Bronchial epithelial cell (primary cell): ENCODE results near the gene PTPRE. TPM values are rescaled to one million over a fixed set of nuclear protein-coding genes. Genes with fewer than 3 reads are reported as not detected.

Experiments used
- DNase-seq: peaks from one replicate; pipeline ENCODE4 v3.0.0-alpha.2; 2010; ENCODE audit warnings: low read depth
- FAIRE-seq: peaks from 2 replicates; lab custom pipeline; 2011; peaks lifted over from hg19 to GRCh38; lab: Jason Lieb, UNC
- H3K27me3 ChIP-seq: 2 replicates; pipeline ENCODE4 v1.5.1; 2011; ENCODE audit warnings: low read length; ENCODE audit not compliant: control insufficient read depth, insufficient read depth
- H3K36me3 ChIP-seq: 2 replicates; pipeline ENCODE4 v1.5.1; 2011; ENCODE audit warnings: low read length; ENCODE audit not compliant: control insufficient read depth, insufficient read depth
- H3K4me3 ChIP-seq: 2 replicates; pipeline ENCODE4 v1.5.1; 2011; ENCODE audit warnings: mild to moderate bottlenecking, low read depth, low read length, control low read depth
- CTCF ChIP-seq: IDR thresholded peaks from 2 replicates; pipeline ENCODE4 v1.5.1; 2011; ENCODE audit warnings: mild to moderate bottlenecking, moderate library complexity, low read length, control low read depth, inconsistent platforms; ENCODE audit not compliant: insufficient read depth, severe bottlenecking
- total RNA-seq: library from RNA; depleted of rRNA; stranded (reverse); fragments of >200 nt; gene quantifications from 2 replicates; pipeline ENCODE4 v1.2.1, GENCODE V29; 2014

Gene PTPRE
- total RNA-seq, 1 donor from 2014 or later = 7.9 TPM

GRCh38 chr10:128027306-128027705 lies 120.4 kb downstream of the PTPRE start:
- DNase-seq = no peak
- no peak for TF ChIP-seq CTCF
- Histone ChIP-seq H3K27me3 (no peaks in the 10 kb centered on the region), H3K4me3 (no peak overlapping the region), H3K36me3 (no peaks in the 10 kb centered on the region)
- no peak for FAIRE-seq

GRCh38 chr10:128027822-128028507 lies 121.1 kb downstream of the PTPRE start:
- no peak for TF ChIP-seq CTCF
- FAIRE-seq = no peak
- no peaks in the 10 kb centered on the region for H3K36me3 ChIP-seq
- no peak overlapping the region for H3K4me3 ChIP-seq
- H3K27me3 ChIP-seq = no peaks in the 10 kb centered on the region
- DNase-seq = no peak

GRCh38 chr10:128028508-128029289 lies 121.8 kb downstream of the PTPRE start:
- FAIRE-seq (no peak), DNase-seq (no peak)
- no peak overlapping the region for H3K4me3 ChIP-seq
- TF ChIP-seq CTCF = no peak
- H3K36me3 ChIP-seq = no peaks in the 10 kb centered on the region
- H3K27me3 ChIP-seq = no peaks in the 10 kb centered on the region

- no peak overlapping the region for H3K4me3 ChIP-seq
- FAIRE-seq (no peak), DNase-seq (no peak)
- H3K27me3 ChIP-seq = no peaks in the 10 kb centered on the region
- no peak for TF ChIP-seq CTCF
- no peaks in the 10 kb centered on the region for H3K36me3 ChIP-seq
These were observed 122.4 kb downstream of the PTPRE start for GRCh38 chr10:128029290-128029651.

- no peak for FAIRE-seq
- no peaks in the 10 kb centered on the region for H3K27me3 ChIP-seq
- H3K36me3 ChIP-seq = no peaks in the 10 kb centered on the region
- TF ChIP-seq CTCF = no peak
- DNase-seq = no peak
- H3K4me3 ChIP-seq = no peak overlapping the region
These were observed 122.9 kb downstream of the PTPRE start for GRCh38 chr10:128029731-128030369.
